Gastroesophageal sphincter (tissue), 4 donors: Measurements from ENCODE around the gene DMGDH. TPM values are rescaled to one million over a fixed set of nuclear protein-coding genes. Genes with fewer than 3 reads are reported as not detected.

Experiments used
- ATAC-seq: fragments of 150-250 bp; one replicate; pipeline ENCODE4 v1.9.1; 2016; ENCODE audit warnings: mild to moderate bottlenecking, moderate library complexity
- H3K27ac ChIP-seq, 4 donors: fragments of 200-600 bp; sonication (generic) in 3 of 4; 1 replicate in 3 of 4; 2 replicates in 1 of 4; pipeline ENCODE4 v1.5.1; 2016 to 2019
- H3K27me3 ChIP-seq: fragments of 200-600 bp; sonication (generic); one replicate; pipeline ENCODE4 v1.5.1; 2019
- H3K36me3 ChIP-seq, 2 donors: fragments of 200-600 bp; sonication (generic); one replicate each; pipeline ENCODE4 v1.5.1; 2019; ENCODE audit warnings: control low read depth in 1 of 2
- H3K4me1 ChIP-seq, 3 donors: fragments of 200-600 bp; sonication (generic); 1 replicate in 2 of 3; 2 replicates in 1 of 3; pipeline ENCODE4 v1.5.1; 2016 to 2019; ENCODE audit warnings: control low read depth in 2 of 3
- H3K4me3 ChIP-seq, 2 donors: fragments of 200-600 bp; sonication (generic); one replicate each; pipeline ENCODE4 v1.5.1; 2019; ENCODE audit warnings: mild to moderate bottlenecking in 1 of 2, moderate library complexity in 1 of 2
- H3K9me3 ChIP-seq, 3 donors: fragments of 200-600 bp; sonication (generic); one replicate each; pipeline ENCODE4 v1.5.1; 2017 to 2019; ENCODE audit warnings: control low read depth in 2 of 3
- EP300 ChIP-seq: sonication (generic); formaldehyde crosslinking; IDR thresholded peaks from one replicate; pipeline ENCODE4 v1.6.1; 2017; ENCODE audit warnings: antibody characterized with exemption, mild to moderate bottlenecking
- POLR2A ChIP-seq, 2 donors: fragments of 450-650 bp; IDR thresholded peaks; one replicate each; pipeline ENCODE4 v1.6.1; 2017; ENCODE audit warnings: antibody characterized with exemption in 2 of 2, mild to moderate bottlenecking in 2 of 2, moderate library complexity in 1 of 2
- POLR2AphosphoS5 ChIP-seq: sonication (generic); formaldehyde crosslinking; IDR thresholded peaks from one replicate; pipeline ENCODE4 v1.6.1; 2017; ENCODE audit warnings: antibody characterized with exemption
- WGBS, 2 donors: methylation state at CpG; one replicate each; pipeline ENCODE4 v1.1.5; 2018; ENCODE audit warnings: low coverage in 1 of 2; 5-methylcytosine and 5-hydroxymethylcytosine counted together
- total RNA-seq, 4 donors: library from RNA; depleted of rRNA; stranded (reverse); fragments of >200 nt; gene quantifications; one replicate each; pipeline ENCODE4 v1.1.0, GENCODE V29; 2016
- TF ChIP-seq, protein P1 (sequence below), 4 experiments: fragments of 200-600 bp in 2 of 4; fragments of 450-650 bp in 2 of 4; sonication (generic) in 1 of 4; IDR thresholded peaks; one replicate each; pipeline ENCODE4 v1.5.1; 2017 to 2019; ENCODE audit warnings: antibody characterized with exemption in 4 of 4, mild to moderate bottlenecking in 2 of 4, moderate library complexity in 2 of 4

The DMGDH gene
- total RNA-seq, 4 donors from 2014 or later = 4.7 to 7.3 (median 6.0) TPM

DNA sequence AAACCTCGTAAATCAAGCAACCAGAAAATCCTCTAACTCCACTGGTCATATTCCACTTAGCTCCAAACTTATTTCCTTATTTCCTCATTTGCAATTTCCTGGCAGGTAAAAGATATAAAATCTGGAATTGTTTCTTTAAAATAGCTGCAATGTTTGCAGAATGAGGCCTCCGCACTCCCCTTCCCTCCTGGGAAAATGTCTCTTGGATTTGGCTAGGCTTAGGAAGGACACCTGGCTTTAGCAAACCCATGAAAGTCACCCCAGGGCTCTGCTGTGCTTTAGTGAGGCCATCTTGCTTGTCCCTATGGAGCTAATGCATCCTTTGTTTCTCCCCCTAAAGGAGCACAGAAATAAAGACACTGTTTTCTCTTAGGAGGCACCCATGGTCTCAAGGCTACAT, 94.9 kb downstream of the DMGDH start:
- 89 to 90% methylated on average over 2 of the region's 2 CpGs for WGBS, 2 donors
- peak overlapping the region in 2 of 4 donors; percentile 3 to 20 for H3K27ac ChIP-seq
- TF ChIP-seq POLR2A (IDR thresholded peaks at IDR 0.05) (no peak), POLR2AphosphoS5 (no peak), EP300 (no peak)
- TF ChIP-seq, protein P1, sequence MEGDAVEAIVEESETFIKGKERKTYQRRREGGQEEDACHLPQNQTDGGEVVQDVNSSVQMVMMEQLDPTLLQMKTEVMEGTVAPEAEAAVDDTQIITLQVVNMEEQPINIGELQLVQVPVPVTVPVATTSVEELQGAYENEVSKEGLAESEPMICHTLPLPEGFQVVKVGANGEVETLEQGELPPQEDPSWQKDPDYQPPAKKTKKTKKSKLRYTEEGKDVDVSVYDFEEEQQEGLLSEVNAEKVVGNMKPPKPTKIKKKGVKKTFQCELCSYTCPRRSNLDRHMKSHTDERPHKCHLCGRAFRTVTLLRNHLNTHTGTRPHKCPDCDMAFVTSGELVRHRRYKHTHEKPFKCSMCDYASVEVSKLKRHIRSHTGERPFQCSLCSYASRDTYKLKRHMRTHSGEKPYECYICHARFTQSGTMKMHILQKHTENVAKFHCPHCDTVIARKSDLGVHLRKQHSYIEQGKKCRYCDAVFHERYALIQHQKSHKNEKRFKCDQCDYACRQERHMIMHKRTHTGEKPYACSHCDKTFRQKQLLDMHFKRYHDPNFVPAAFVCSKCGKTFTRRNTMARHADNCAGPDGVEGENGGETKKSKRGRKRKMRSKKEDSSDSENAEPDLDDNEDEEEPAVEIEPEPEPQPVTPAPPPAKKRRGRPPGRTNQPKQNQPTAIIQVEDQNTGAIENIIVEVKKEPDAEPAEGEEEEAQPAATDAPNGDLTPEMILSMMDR (IDR thresholded peaks at IDR 0.05) = no peak
- H3K4me1 ChIP-seq = peaks cover 4 to 47% (median 9%) of the 10 kb centered on the region in 3 donors
- no peaks in the 10 kb centered on the region for H3K27me3 ChIP-seq
- no peak overlapping the region for H3K4me3 ChIP-seq
- no peaks in the 10 kb centered on the region for H3K9me3 ChIP-seq
- no peak for ATAC-seq
- no peaks in the 10 kb centered on the region for H3K36me3 ChIP-seq

DNA sequence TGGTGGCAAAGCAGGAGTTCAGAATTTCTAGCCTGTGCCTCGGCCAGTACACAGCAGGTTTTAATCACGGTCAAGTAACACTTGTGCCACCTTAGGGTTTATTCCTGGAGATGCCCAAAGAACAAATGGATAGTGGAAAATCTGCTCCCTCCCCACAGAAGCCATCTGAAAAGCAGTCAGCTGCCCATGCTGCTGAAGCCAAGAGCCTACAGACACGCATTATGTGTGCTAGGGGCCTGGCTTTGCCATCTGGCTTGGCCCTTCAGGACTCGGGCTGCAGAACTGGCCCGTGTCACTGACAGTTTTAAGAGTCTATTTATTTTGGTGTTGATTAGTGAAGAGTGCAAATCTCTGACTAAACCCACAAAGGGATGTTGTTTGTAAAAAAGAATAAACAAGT, 95.5 kb downstream of the DMGDH start:
- no peak for ATAC-seq
- TF ChIP-seq, protein P1 (IDR thresholded peaks at IDR 0.05) = no peak
- no peak for TF ChIP-seq EP300
- no peak for TF ChIP-seq POLR2AphosphoS5
- no peak for TF ChIP-seq POLR2A (IDR thresholded peaks at IDR 0.05)
- Histone ChIP-seq H3K36me3 (no peaks in the 10 kb centered on the region), H3K4me3 (no peak overlapping the region), H3K4me1 (peaks cover 4 to 43% (median 9%) of the 10 kb centered on the region in 3 donors), H3K27ac (peak overlapping the region in 2 of 4 donors; percentile 16 to 20), H3K9me3 (no peaks in the 10 kb centered on the region), H3K27me3 (no peaks in the 10 kb centered on the region)
- WGBS, 2 donors = 55 to 80% methylated on average over 2 to 5 of the region's 5 CpGs

DNA sequence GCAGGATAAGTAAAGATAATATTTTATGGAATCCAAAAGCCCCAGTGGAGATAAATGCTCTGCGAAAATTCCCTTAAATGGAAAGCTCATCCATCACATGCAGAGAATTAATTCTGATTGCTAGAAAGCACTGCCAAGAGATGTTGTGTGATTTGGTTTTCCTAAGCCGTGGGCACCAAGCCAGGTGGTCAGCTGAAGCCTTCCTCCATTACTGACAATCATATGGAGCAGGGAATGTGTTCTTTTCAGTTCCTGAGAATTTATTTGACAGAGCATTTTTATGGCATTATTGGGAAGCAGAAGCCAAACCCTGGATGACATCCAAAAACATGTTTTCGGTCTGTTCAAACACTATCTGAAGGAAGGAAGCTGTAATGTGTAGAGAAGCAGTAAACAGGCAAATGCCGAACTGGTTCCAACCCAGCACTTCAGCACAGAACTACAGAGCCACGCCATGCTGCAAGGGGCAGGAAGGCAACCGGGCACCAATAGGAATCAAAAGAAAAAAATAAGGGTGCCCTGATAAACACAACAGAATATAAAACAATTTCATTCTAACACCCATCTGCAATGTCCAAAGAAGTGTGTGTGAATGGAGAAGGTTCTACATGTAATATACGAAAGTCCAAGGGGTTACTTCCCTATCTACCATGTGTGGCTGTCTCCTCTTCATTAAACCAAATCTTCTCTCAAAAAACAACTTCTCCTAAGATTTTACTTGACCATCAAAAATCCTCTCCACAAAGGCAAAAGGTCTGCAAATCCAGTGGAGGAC, 96.6 kb downstream of the DMGDH start:
- H3K9me3 ChIP-seq = no peaks in the 10 kb centered on the region
- no peaks in the 10 kb centered on the region for H3K27me3 ChIP-seq
- WGBS, 2 donors = 19 to 28% methylated on average over 6 to 7 of the region's 7 CpGs
- TF ChIP-seq POLR2AphosphoS5 (peak; percentile 40), EP300 (no peak)
- peaks cover 0 to 10% of the 10 kb centered on the region in 2 donors for H3K36me3 ChIP-seq
- ATAC-seq = no peak
- no peak overlapping the region for H3K4me3 ChIP-seq
- H3K27ac ChIP-seq = peak overlapping the region in 2 of 4 donors; percentile 36 to 46
- H3K4me1 ChIP-seq = peaks cover 4 to 43% (median 9%) of the 10 kb centered on the region in 3 donors

DNA sequence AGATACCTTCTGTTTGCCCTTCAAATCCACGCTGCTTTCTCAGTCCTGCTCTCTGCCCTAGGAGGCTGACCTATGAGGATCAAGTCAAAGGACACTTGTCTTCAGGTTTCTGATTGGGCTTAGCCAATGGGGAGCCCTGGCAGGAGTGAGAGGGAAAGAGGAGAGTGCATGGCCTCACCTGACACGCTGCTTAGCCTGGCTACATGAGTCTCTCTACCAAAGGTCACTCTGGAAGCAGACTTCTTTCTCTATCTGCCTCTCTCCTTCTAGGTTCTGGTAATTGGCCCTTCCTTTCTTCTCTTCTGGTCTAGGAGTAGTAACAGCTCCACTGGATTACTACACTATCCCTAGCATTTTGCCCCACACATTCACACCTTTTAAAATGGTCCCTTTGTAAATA, 97.5 kb downstream of the DMGDH start:
- ATAC-seq = no peak
- no peak overlapping the region for H3K27ac ChIP-seq
- H3K4me1 ChIP-seq = peaks cover 4 to 43% (median 9%) of the 10 kb centered on the region in 3 donors
- TF ChIP-seq, protein P1 (IDR thresholded peaks at IDR 0.05) = no peak
- no peak for TF ChIP-seq POLR2A (IDR thresholded peaks at IDR 0.05)
- TF ChIP-seq POLR2AphosphoS5 = no peak
- WGBS, 2 donors = 53 to 91% methylated on average over 2 of the region's 2 CpGs
- no peak overlapping the region for H3K4me3 ChIP-seq
- H3K27me3 ChIP-seq = no peaks in the 10 kb centered on the region
- H3K36me3 ChIP-seq = peaks cover 0 to 19% of the 10 kb centered on the region in 2 donors
- H3K9me3 ChIP-seq = no peaks in the 10 kb centered on the region

DNA sequence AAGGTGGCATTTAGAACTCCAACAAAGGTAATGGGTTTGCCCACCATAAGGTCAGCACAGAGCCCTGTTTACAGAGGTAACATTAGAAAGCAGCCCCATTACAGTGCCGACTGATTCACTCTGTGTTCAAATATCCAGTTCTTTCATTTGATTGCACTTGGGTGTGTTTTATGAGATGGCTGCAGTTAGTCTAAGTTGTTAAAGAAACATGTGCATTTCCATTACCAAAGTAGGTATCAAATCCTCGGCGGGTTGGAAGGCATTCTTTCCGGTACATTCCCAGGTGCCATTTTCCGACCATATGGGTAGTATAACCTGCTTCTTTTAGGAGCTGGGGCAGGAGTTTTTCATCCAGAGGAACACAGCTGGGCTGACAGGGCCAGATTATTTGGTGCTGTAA, 100.7 kb downstream of the DMGDH start:
- TF ChIP-seq EP300 = no peak
- TF ChIP-seq, protein P1 (IDR thresholded peaks at IDR 0.05) = no peak
- no peak for TF ChIP-seq POLR2AphosphoS5
- TF ChIP-seq POLR2A (IDR thresholded peaks at IDR 0.05) = no peak
- no peak overlapping the region for H3K27ac ChIP-seq
- WGBS, 2 donors = 91 to 100% methylated on average over 5 of the region's 5 CpGs

More for the DNA sequence above, 100.7 kb downstream of the DMGDH start:
- H3K4me3 ChIP-seq = no peak overlapping the region
- H3K9me3 ChIP-seq = no peaks in the 10 kb centered on the region
- H3K4me1 ChIP-seq = peaks cover 4 to 20% (median 9%) of the 10 kb centered on the region in 3 donors
- no peak for ATAC-seq
- peaks cover 0 to 34% of the 10 kb centered on the region in 2 donors for H3K36me3 ChIP-seq
- H3K27me3 ChIP-seq = no peaks in the 10 kb centered on the region
